K562 (cell line): Measurements from ENCODE around the gene CRYBA4. TPM values are rescaled to one million over a fixed set of nuclear protein-coding genes. Genes with fewer than 3 reads are reported as not detected.

ENCODE experiments used
- BCLAF1 ChIP-seq, 2 experiments: fragments of 450-650 bp in 1 of 2; IDR thresholded peaks; 2 replicates each; pipeline ENCODE4 v1.6.1; 2011 to 2017; ENCODE audit warnings: low read depth in 2 of 2, antibody characterized with exemption in 1 of 2, borderline replicate concordance in 1 of 2, low read length in 1 of 2, mild to moderate bottlenecking in 1 of 2, mixed read lengths in 1 of 2; ENCODE audit not compliant: control insufficient read depth in 1 of 2
- EGR1 ChIP-seq: fragments of 450-650 bp; conservative IDR thresholded peaks from 2 replicates; pipeline ENCODE4 v1.6.1; 2017; ENCODE audit warnings: mild to moderate bottlenecking
- HNRNPH1 ChIP-seq: fragments of 200-400 bp; formaldehyde crosslinking; optimal IDR thresholded peaks from 2 replicates; pipeline ENCODE3; 2017; ENCODE audit warnings: low read depth, mild to moderate bottlenecking, low read length, moderate library complexity
- KDM5B ChIP-seq: fragments of 200-600 bp; sonication (generic); IDR thresholded peaks from 2 replicates; pipeline ENCODE4 v1.6.1; 2012; ENCODE audit warnings: low read depth, mild to moderate bottlenecking, moderate library complexity, low read length, control low read depth, inconsistent platforms; ENCODE audit not compliant: insufficient replicate concordance
- SAP30 ChIP-seq: fragments of 200-600 bp; sonication (generic); IDR thresholded peaks from 2 replicates; pipeline ENCODE4 v1.6.1; 2012; ENCODE audit warnings: borderline replicate concordance, low read depth, mild to moderate bottlenecking, moderate library complexity, low read length, control low read depth, inconsistent platforms; ENCODE audit not compliant: insufficient read depth, poor library complexity, severe bottlenecking
- SMARCA5 ChIP-seq: fragments of 450-650 bp; IDR thresholded peaks from 2 replicates; pipeline ENCODE4 v1.6.1; 2016
- TAF7 ChIP-seq: fragments of 450-650 bp; IDR thresholded peaks from 2 replicates; pipeline ENCODE4 v1.6.1; 2016; ENCODE audit warnings: missing genetic modification characterization, missing compliant biosample characterization
- ZNF224 ChIP-seq: sonication (generic); formaldehyde crosslinking; IDR thresholded peaks from 2 replicates; pipeline ENCODE4 v1.8.0; 2022; ENCODE audit warnings: mild to moderate bottlenecking, missing genetic modification reagents
- ZNF24 ChIP-seq: fragments of 450-650 bp; IDR thresholded peaks from 2 replicates; pipeline ENCODE4 v1.6.1; 2016
- ZNF408 ChIP-seq: fragments of 250-450 bp; sonication (Bioruptor Pico); IDR thresholded peaks from 2 replicates; pipeline ENCODE4 v1.4.0; 2020; ENCODE audit warnings: low read depth, mild to moderate bottlenecking, moderate library complexity
- ZNF444 ChIP-seq: fragments of 250-450 bp; sonication (Bioruptor Pico); IDR thresholded peaks from 2 replicates; pipeline ENCODE4 v1.4.0; 2020; ENCODE audit warnings: mild to moderate bottlenecking, moderate library complexity
- ZNF696 ChIP-seq: fragments of 250-450 bp; sonication (Bioruptor Pico); conservative IDR thresholded peaks from 2 replicates; pipeline ENCODE4 v1.4.0; 2020; ENCODE audit warnings: mild to moderate bottlenecking, moderate library complexity
- polyA plus RNA-seq, 8 experiments: library from polyadenylated mRNA; depleted of rRNA in 4 of 8; stranded (reverse) in 5 of 8; unstranded in 3 of 8; fragments of >200 nt; fragmentation: Nextera tagmentation in 2 of 8; fragmentation: Illumina TruSeq in 1 of 8; extraction: Ambion mirVana in 2 of 8; extraction: Trizol in 1 of 8; gene quantifications; 2 replicates each; pipeline versions ENCODE4 v1.2.1 to v1.2.3, GENCODE V29; 2011 to 2014; ENCODE audit warnings: inconsistent platforms in 1 of 8, missing spikeins in 1 of 8
- total RNA-seq, 7 experiments: library from RNA; depleted of rRNA in 6 of 7; stranded (reverse); fragments of >200 nt in 6 of 7; fragmentation: Illumina TruSeq in 2 of 7; extraction: Trizol in 2 of 7; gene quantifications; 2 replicates each; pipeline versions ENCODE4 v1.2.1 to v1.2.3, GENCODE V29; 2011 to 2021; ENCODE audit warnings: low replicate concordance in 1 of 7
- TF ChIP-seq, protein P1 (sequence below): IDR thresholded peaks from 2 replicates; pipeline ENCODE4 v1.6.1; 2011; ENCODE audit warnings: borderline replicate concordance, low read depth, mild to moderate bottlenecking, moderate library complexity, low read length; ENCODE audit not compliant: insufficient read depth, poor library complexity, severe bottlenecking

Gene CRYBA4
- total and polyA plus RNA-seq, 9 of the 15 experiments (the other 6 are each of a cell fraction or from before 2014, with no cell fraction given) = 0.59 to 3.3 (median 1.6) TPM

- TF ChIP-seq, protein P1, sequence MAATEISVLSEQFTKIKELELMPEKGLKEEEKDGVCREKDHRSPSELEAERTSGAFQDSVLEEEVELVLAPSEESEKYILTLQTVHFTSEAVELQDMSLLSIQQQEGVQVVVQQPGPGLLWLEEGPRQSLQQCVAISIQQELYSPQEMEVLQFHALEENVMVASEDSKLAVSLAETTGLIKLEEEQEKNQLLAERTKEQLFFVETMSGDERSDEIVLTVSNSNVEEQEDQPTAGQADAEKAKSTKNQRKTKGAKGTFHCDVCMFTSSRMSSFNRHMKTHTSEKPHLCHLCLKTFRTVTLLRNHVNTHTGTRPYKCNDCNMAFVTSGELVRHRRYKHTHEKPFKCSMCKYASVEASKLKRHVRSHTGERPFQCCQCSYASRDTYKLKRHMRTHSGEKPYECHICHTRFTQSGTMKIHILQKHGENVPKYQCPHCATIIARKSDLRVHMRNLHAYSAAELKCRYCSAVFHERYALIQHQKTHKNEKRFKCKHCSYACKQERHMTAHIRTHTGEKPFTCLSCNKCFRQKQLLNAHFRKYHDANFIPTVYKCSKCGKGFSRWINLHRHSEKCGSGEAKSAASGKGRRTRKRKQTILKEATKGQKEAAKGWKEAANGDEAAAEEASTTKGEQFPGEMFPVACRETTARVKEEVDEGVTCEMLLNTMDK = no peak
- TF ChIP-seq SMARCA5 (peak; percentile 46; the same call in 1 of the 2 replicates), ZNF696 (CRISPR knock-in tag) (no peak), ZNF24 (no peak), ZNF224 (no peak), BCLAF1 (IDR thresholded peaks at IDR 0.05; ENCODE audit: borderline replicate concordance in 1 of 2, control insufficient read depth in 1 of 2, low read depth in 2 of 2, low read length in 1 of 2) (no peak), KDM5B (no peak), HNRNPH1 (no peak), TAF7 (tag) (no peak), SAP30 (no peak), EGR1 (0 out of 2 replicates have a peak, but pooled peaks have one; percentile 11), ZNF408 (no peak), ZNF444 (CRISPR knock-in tag) (no peak)
- TF ChIP-seq, all 486 proteins: peak for 8
These were observed 37.8 kb upstream of the CRYBA4 start (continued) for GRCh38 chr22:26584010-26584409.
